Neural progenitor cell (in vitro differentiated cells): ENCODE data around the gene PNLIPRP1. TPM values are rescaled to one million over a fixed set of nuclear protein-coding genes. Genes with fewer than 3 reads are reported as not detected.

Source experiments
- DNase-seq: peaks from one replicate; pipeline ENCODE4 v3.0.0-alpha.2; 2016; ENCODE audit warnings: low spot score
- H2AFZ ChIP-seq: fragments of 200-600 bp; sonication (generic); replicated peaks from 2 replicates; pipeline ENCODE4 v1.6.1; 2016; ENCODE audit warnings: antibody characterized with exemption
- H3F3A ChIP-seq: fragments of 200-600 bp; sonication (generic); 2 replicates; pipeline ENCODE4 v1.6.1; 2016; ENCODE audit warnings: antibody characterized with exemption, low read depth
- H3K27ac ChIP-seq: fragments of 200-600 bp; sonication (generic); 2 replicates; pipeline ENCODE4 v1.5.1; 2016; ENCODE audit warnings: mild to moderate bottlenecking
- H3K27me3 ChIP-seq: fragments of 200-600 bp; sonication (generic); 2 replicates; pipeline ENCODE4 v1.6.1; 2016; ENCODE audit warnings: mild to moderate bottlenecking, moderate library complexity
- H3K36me3 ChIP-seq: fragments of 200-600 bp; sonication (generic); 2 replicates; pipeline ENCODE4 v1.5.1; 2016
- H3K4me1 ChIP-seq: fragments of 200-600 bp; sonication (generic); 2 replicates; pipeline ENCODE4 v1.6.1; 2016; ENCODE audit warnings: mixed run types
- H3K4me2 ChIP-seq: fragments of 200-600 bp; sonication (generic); 2 replicates; pipeline ENCODE4 v1.6.1; 2016
- H3K4me3 ChIP-seq: fragments of 200-600 bp; sonication (generic); 2 replicates; pipeline ENCODE4 v1.5.1; 2016
- H3K79me2 ChIP-seq: fragments of 200-600 bp; sonication (generic); 2 replicates; pipeline ENCODE4 v1.6.1; 2016; ENCODE audit warnings: low read depth
- H3K9ac ChIP-seq: fragments of 200-600 bp; sonication (generic); 2 replicates; pipeline ENCODE4 v1.6.1; 2016
- H3K9me3 ChIP-seq: fragments of 200-600 bp; sonication (generic); 2 replicates; pipeline ENCODE4 v1.5.1; 2016; ENCODE audit warnings: low read depth
- H4K20me1 ChIP-seq: fragments of 200-600 bp; sonication (generic); 2 replicates; pipeline ENCODE4 v1.6.1; 2016; ENCODE audit warnings: low read depth
- H3K27ac Mint-ChIP-seq: 3 replicates; pipeline ENCODE4 v1.8.0; 2021; ENCODE audit warnings: mixed read lengths
- H3K27me3 Mint-ChIP-seq: 2 replicates; pipeline ENCODE4 v1.8.0; 2022; ENCODE audit warnings: low read depth, mild to moderate bottlenecking, inconsistent platforms, moderate library complexity, mixed read lengths; ENCODE audit not compliant: insufficient read depth
- H3K36me3 Mint-ChIP-seq: 3 replicates; pipeline ENCODE4 v1.8.0; 2021; ENCODE audit warnings: mixed read lengths
- H3K4me1 Mint-ChIP-seq: 3 replicates; pipeline ENCODE4 v1.8.0; 2021; ENCODE audit warnings: mixed read lengths
- H3K4me3 Mint-ChIP-seq: 3 replicates; pipeline ENCODE4 v1.8.0; 2021; ENCODE audit warnings: mild to moderate bottlenecking, moderate library complexity, mixed read lengths
- H3K9me3 Mint-ChIP-seq: 3 replicates; pipeline ENCODE4 v1.8.0; 2020; ENCODE audit warnings: mixed read lengths
- CTCF ChIP-seq: fragments of 200-600 bp; sonication (generic); IDR thresholded peaks from 2 replicates; pipeline ENCODE4 v1.5.1; 2017; ENCODE audit warnings: antibody characterized with exemption, mild to moderate bottlenecking
- EZH2 ChIP-seq: fragments of 200-600 bp; sonication (generic); IDR thresholded peaks from 2 replicates; pipeline ENCODE4 v1.6.1; 2017; ENCODE audit warnings: antibody characterized with exemption, mild to moderate bottlenecking, moderate library complexity
- EZH2phosphoT487 ChIP-seq: fragments of 200-600 bp; sonication (generic); IDR thresholded peaks from 2 replicates; pipeline ENCODE4 v1.6.1; 2017; ENCODE audit warnings: antibody characterized with exemption
- total RNA-seq: library from RNA; depleted of rRNA; stranded (reverse); fragments of >200 nt; gene quantifications from 2 replicates; pipeline ENCODE4 v1.2.3, GENCODE V29; 2015; ENCODE audit warnings: low replicate concordance

PNLIPRP1 gene
- total RNA-seq, 1 donor from 2014 or later: not detected

GRCh38 chr10:116608686-116609594 is 18.2 kb downstream of the PNLIPRP1 start:
- TF ChIP-seq EZH2: peak; percentile 25
- TF ChIP-seq EZH2phosphoT487: no peak
- Histone ChIP-seq H3K4me1 (peaks cover 6% of the 10 kb centered on the region), H3K4me3 (peak overlapping the region; percentile 72), H3K9ac (no peak overlapping the region), H3K36me3 (no peaks in the 10 kb centered on the region), H3K79me2 (no peaks in the 10 kb centered on the region), H3K9me3 (no peaks in the 10 kb centered on the region), H3K4me2 (peak overlapping the region; percentile 99), H2AFZ (peak overlapping the region; percentile 100), H3K27ac (no peak overlapping the region), H3K27me3 (peaks cover 20% of the 10 kb centered on the region), H4K20me1 (no peaks in the 10 kb centered on the region), H3F3A (no peaks in the 10 kb centered on the region)
- Mint-ChIP-seq H3K9me3 (peaks cover 2% of the 10 kb centered on the region), H3K4me1 (peaks cover 4% of the 10 kb centered on the region), H3K4me3 (peak overlapping the region; percentile 82), H3K36me3 (no peaks in the 10 kb centered on the region), H3K27me3 (peaks cover 9% of the 10 kb centered on the region), H3K27ac (no peak overlapping the region)
- DNase-seq: peak; percentile 26

GRCh38 chr10:116610443-116611152 is 19.8 kb downstream of the PNLIPRP1 start:
- Histone ChIP-seq H3F3A (no peaks in the 10 kb centered on the region), H3K36me3 (no peaks in the 10 kb centered on the region), H3K79me2 (no peaks in the 10 kb centered on the region), H3K4me1 (peaks cover 6% of the 10 kb centered on the region), H2AFZ (no peak overlapping the region), H3K9me3 (no peaks in the 10 kb centered on the region), H3K4me3 (no peak overlapping the region), H3K9ac (no peak overlapping the region), H4K20me1 (no peaks in the 10 kb centered on the region), H3K4me2 (no peak overlapping the region), H3K27ac (no peak overlapping the region), H3K27me3 (peaks cover 20% of the 10 kb centered on the region)
- Mint-ChIP-seq H3K4me1 (peaks cover 4% of the 10 kb centered on the region), H3K4me3 (no peak overlapping the region), H3K36me3 (no peaks in the 10 kb centered on the region), H3K27me3 (peaks cover 9% of the 10 kb centered on the region), H3K9me3 (peaks cover 4% of the 10 kb centered on the region), H3K27ac (no peak overlapping the region)
- no peak for TF ChIP-seq CTCF
- no peak for TF ChIP-seq EZH2phosphoT487
- no peak for TF ChIP-seq EZH2
- no peak for DNase-seq

- DNase-seq: no peak
- Histone ChIP-seq H3K9ac (no peak overlapping the region), H3K36me3 (no peaks in the 10 kb centered on the region), H3K79me2 (no peaks in the 10 kb centered on the region), H2AFZ (no peak overlapping the region), H4K20me1 (no peaks in the 10 kb centered on the region), H3K4me3 (no peak overlapping the region), H3K27me3 (peaks cover 20% of the 10 kb centered on the region), H3K27ac (no peak overlapping the region), H3K4me1 (peaks cover 6% of the 10 kb centered on the region), H3K4me2 (no peak overlapping the region), H3F3A (no peaks in the 10 kb centered on the region), H3K9me3 (no peaks in the 10 kb centered on the region)
- Mint-ChIP-seq H3K9me3 (peaks cover 4% of the 10 kb centered on the region), H3K36me3 (no peaks in the 10 kb centered on the region), H3K27ac (no peak overlapping the region), H3K27me3 (peaks cover 9% of the 10 kb centered on the region), H3K4me1 (peaks cover 4% of the 10 kb centered on the region), H3K4me3 (no peak overlapping the region)
- no peak for TF ChIP-seq EZH2phosphoT487
- TF ChIP-seq EZH2: no peak
- TF ChIP-seq CTCF: no peak
These were observed 20.4 kb downstream of the PNLIPRP1 start for GRCh38 chr10:116611153-116611545.
